Endothelial cell of umbilical vein (primary cell): ENCODE data around the gene PML. TPM values are rescaled to one million over a fixed set of nuclear protein-coding genes. Genes with fewer than 3 reads are reported as not detected.

ENCODE experiments used
- BruUV-seq: library from RNA; stranded (reverse); fragments of 400-500 nt; replicated peaks from 2 replicates; lab custom pipeline; 2021; lab: Mats Ljungman, UMichigan
- CTCF ChIA-PET: fragments of 300-600, 350-600 bp; sonication (Branson Sonifier 250); formaldehyde crosslinking; loops from one replicate; lab custom pipeline; 2021; ENCODE audit warnings: antibody characterized with exemption, inconsistent platforms; lab: Charles Lee
- POLR2A ChIA-PET: fragments of 300-600, 350-600 bp; sonication (Branson Sonifier 250); formaldehyde crosslinking; loops from one replicate; lab custom pipeline; 2021; ENCODE audit warnings: antibody characterized with exemption, inconsistent platforms; lab: Charles Lee
- DNase-seq: peaks from one replicate; pipeline ENCODE4 v3.0.0-alpha.2; 2011; ENCODE audit warnings: low read depth, low spot score
- FAIRE-seq: peaks from 2 replicates; lab custom pipeline; 2011; peaks lifted over from hg19 to GRCh38; lab: Jason Lieb, UNC
- H2AFZ ChIP-seq: 2 replicates; pipeline ENCODE4 v1.6.0; 2012; ENCODE audit warnings: low read depth, low read length, control low read depth, inconsistent platforms
- H3K27ac ChIP-seq: 2 replicates; pipeline ENCODE4 v1.5.1; 2011; ENCODE audit warnings: low read depth, mild to moderate bottlenecking, control low read depth, low read length, moderate library complexity; ENCODE audit not compliant: insufficient read depth
- H3K27me3 ChIP-seq, 2 experiments: 2 replicates each; pipeline versions ENCODE4 v1.6.0 to v1.6.1; 2011; ENCODE audit warnings: low read length in 2 of 2, mixed read lengths in 1 of 2; ENCODE audit not compliant: control insufficient read depth in 2 of 2, insufficient read depth in 2 of 2
- H3K36me3 ChIP-seq, 2 experiments: 2 replicates in 1 of 2; 3 replicates in 1 of 2; pipeline ENCODE4 v1.5.1; 2011; ENCODE audit warnings: low read length in 2 of 2, mild to moderate bottlenecking in 1 of 2, moderate library complexity in 1 of 2; ENCODE audit not compliant: control insufficient read depth in 2 of 2, insufficient read depth in 2 of 2; ENCODE audit errors: extremely low read depth in 1 of 2
- H3K4me1 ChIP-seq: 3 replicates; pipeline ENCODE4 v1.5.1; 2011; ENCODE audit warnings: mild to moderate bottlenecking, low read length; ENCODE audit not compliant: control insufficient read depth, insufficient read depth; ENCODE audit errors: extremely low read depth
- H3K4me2 ChIP-seq: 2 replicates; pipeline ENCODE4 v1.6.1; 2011; ENCODE audit warnings: low read length, control low read depth, mixed read lengths; ENCODE audit not compliant: insufficient read depth
- H3K4me3 ChIP-seq, 3 experiments: fragments of 200-600 bp in 1 of 3; sonication (generic), shearing (Covaris generic) in 1 of 3; replicated peaks in 1 of 3; 2 replicates each; pipeline ENCODE4 v1.5.1; 2011 to 2016; ENCODE audit warnings: control low read depth in 3 of 3, low read length in 3 of 3, mild to moderate bottlenecking in 2 of 3, inconsistent platforms in 1 of 3, low read depth in 1 of 3, moderate library complexity in 1 of 3; ENCODE audit not compliant: insufficient read depth in 1 of 3
- H3K79me2 ChIP-seq: 2 replicates; pipeline ENCODE4 v1.6.0; 2012; ENCODE audit warnings: low read length, inconsistent platforms; ENCODE audit not compliant: control insufficient read depth, insufficient read depth
- H3K9ac ChIP-seq: replicated peaks from 2 replicates; pipeline ENCODE3; 2011; ENCODE audit warnings: low read length, control low read depth; ENCODE audit not compliant: insufficient read depth; ENCODE audit errors: extremely low read depth
- H3K9me1 ChIP-seq: replicated peaks from 3 replicates; pipeline ENCODE4 v1.6.0; 2011; ENCODE audit warnings: mild to moderate bottlenecking, low read length; ENCODE audit not compliant: control insufficient read depth, insufficient read depth; ENCODE audit errors: extremely low read depth
- H3K9me3 ChIP-seq: replicated peaks from 2 replicates; pipeline ENCODE4 v1.5.1; 2012; ENCODE audit warnings: low read length, inconsistent platforms; ENCODE audit not compliant: control insufficient read depth, insufficient read depth
- H4K20me1 ChIP-seq: replicated peaks from 2 replicates; pipeline ENCODE3; 2011; ENCODE audit warnings: mild to moderate bottlenecking, low read length; ENCODE audit not compliant: control insufficient read depth, insufficient read depth; ENCODE audit errors: extremely low read depth
- EZH2 ChIP-seq: IDR thresholded peaks from 2 replicates; pipeline ENCODE4 v1.6.1; 2012; ENCODE audit warnings: borderline replicate concordance, low read depth, mild to moderate bottlenecking, moderate library complexity, low read length, inconsistent platforms; ENCODE audit not compliant: severe bottlenecking
- FOS ChIP-seq: IDR thresholded peaks from 2 replicates; pipeline ENCODE4 v1.6.1; 2011; ENCODE audit warnings: mild to moderate bottlenecking, low read length, moderate library complexity, borderline replicate concordance; ENCODE audit not compliant: insufficient read depth
- GATA2 ChIP-seq: IDR thresholded peaks from 2 replicates; pipeline ENCODE4 v1.7.0; 2011; ENCODE audit warnings: low read depth, mild to moderate bottlenecking, moderate library complexity, mixed read lengths, low read length; ENCODE audit not compliant: insufficient read length, insufficient read depth
- JUN ChIP-seq: IDR thresholded peaks from 2 replicates; pipeline ENCODE4 v1.6.1; 2011; ENCODE audit warnings: borderline replicate concordance, low read depth; ENCODE audit not compliant: insufficient read length, insufficient read depth
- MYC ChIP-seq: IDR thresholded peaks from one replicate; pipeline ENCODE4 v1.6.1; 2011; ENCODE audit warnings: mild to moderate bottlenecking, low read depth, low read length
- POLR2A ChIP-seq: IDR thresholded peaks from 2 replicates; pipeline ENCODE4 v1.6.1; 2012; ENCODE audit warnings: low read depth, mild to moderate bottlenecking, control low read depth, low read length
- POLR2AphosphoS5 ChIP-seq: IDR thresholded peaks from 2 replicates; pipeline ENCODE4 v1.6.1; 2012; ENCODE audit warnings: low read depth, mild to moderate bottlenecking, control low read depth, low read length, moderate library complexity; ENCODE audit not compliant: insufficient read depth
- dilution Hi-C: fragments of 300-500 bp; cut with MboI; formaldehyde crosslinking; loops from one replicate; pipeline ENCODE4 v1.15.0; 2019; ENCODE audit warnings: low sequenced_read_pairs; ENCODE audit not compliant: extremely low pct_ligation_motif_present
- intact Hi-C: fragments of 100-400 bp; cut with micrococcal nuclease; formaldehyde crosslinking; loops from one replicate; pipeline ENCODE4 v1.10.0; 2022
- polyA plus RNA-seq, 4 experiments: library from polyadenylated mRNA; depleted of rRNA in 3 of 4; stranded (reverse) in 3 of 4; unstranded in 1 of 4; fragments of >200 nt; gene quantifications; 2 replicates each; pipeline versions ENCODE4 v1.2.1 to v1.2.3, GENCODE V29; 2011 to 2012; ENCODE audit warnings: missing spikeins in 1 of 4
- total RNA-seq: library from RNA; stranded (reverse); gene quantifications from 2 replicates; pipeline ENCODE4 v1.2.3, GENCODE V29; 2021
- TF ChIP-seq, protein P1 (sequence below): IDR thresholded peaks from 2 replicates; pipeline ENCODE4 v1.6.1; 2011; ENCODE audit not compliant: insufficient read depth, insufficient read length
- TF ChIP-seq, protein P2 (sequence below), 2 donors: IDR thresholded peaks; 1 replicate in 1 of 2; 2 replicates in 1 of 2; pipeline ENCODE4 v1.5.1; 2011; ENCODE audit warnings: low read length in 2 of 2, mild to moderate bottlenecking in 2 of 2, moderate library complexity in 2 of 2, control low read depth in 1 of 2, inconsistent platforms in 1 of 2, low read depth in 1 of 2; ENCODE audit not compliant: insufficient read depth in 1 of 2; ENCODE audit errors: extremely low read depth in 1 of 2

PML gene
- total and polyA plus RNA-seq, 2 donors (not counting 3 experiments of a cell fraction or from before 2014, with no cell fraction given) = 30.4 to 79.6 TPM

DNA sequence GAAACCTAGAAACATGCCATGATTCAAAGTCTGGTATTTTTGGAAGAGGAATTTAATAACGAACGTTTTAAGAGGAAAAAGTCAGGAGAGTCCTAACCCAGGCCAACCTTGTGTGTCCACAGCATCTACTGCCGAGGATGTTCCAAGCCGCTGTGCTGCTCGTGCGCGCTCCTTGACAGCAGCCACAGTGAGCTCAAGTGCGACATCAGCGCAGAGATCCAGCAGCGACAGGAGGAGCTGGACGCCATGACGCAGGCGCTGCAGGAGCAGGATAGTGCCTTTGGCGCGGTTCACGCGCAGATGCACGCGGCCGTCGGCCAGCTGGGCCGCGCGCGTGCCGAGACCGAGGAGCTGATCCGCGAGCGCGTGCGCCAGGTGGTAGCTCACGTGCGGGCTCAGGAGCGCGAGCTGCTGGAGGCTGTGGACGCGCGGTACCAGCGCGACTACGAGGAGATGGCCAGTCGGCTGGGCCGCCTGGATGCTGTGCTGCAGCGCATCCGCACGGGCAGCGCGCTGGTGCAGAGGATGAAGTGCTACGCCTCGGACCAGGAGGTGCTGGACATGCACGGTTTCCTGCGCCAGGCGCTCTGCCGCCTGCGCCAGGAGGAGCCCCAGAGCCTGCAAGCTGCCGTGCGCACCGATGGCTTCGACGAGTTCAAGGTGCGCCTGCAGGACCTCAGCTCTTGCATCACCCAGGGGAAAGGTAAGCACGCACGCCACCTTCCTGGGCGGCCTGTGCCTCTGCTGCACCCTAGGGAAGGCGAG lies 28.4 kb downstream of the PML start:
- Histone ChIP-seq H3K9ac (no peak overlapping the region), H3K4me3 (no peak overlapping the region), H3K27ac (no peak overlapping the region), H3K9me1 (no peaks in the 10 kb centered on the region), H3K4me1 (peaks cover 22% of the 10 kb centered on the region), H4K20me1 (no peaks in the 10 kb centered on the region), H2AFZ (no peak overlapping the region), H3K9me3 (no peaks in the 10 kb centered on the region), H3K79me2 (peaks cover 47% of the 10 kb centered on the region), H3K27me3 (no peaks in the 10 kb centered on the region), H3K4me2 (no peak overlapping the region), H3K36me3 (peaks cover 6 to 25% of the 10 kb centered on the region in 2 experiments)
- intact Hi-C loops (no loop called here), dilution Hi-C loops (no loop called here)
- TF ChIP-seq JUN (no peak), EZH2 (no peak), GATA2 (no peak), MYC (no peak), FOS (no peak), POLR2A (no peak), POLR2AphosphoS5 (no peak)
- TF ChIP-seq, protein P1, sequence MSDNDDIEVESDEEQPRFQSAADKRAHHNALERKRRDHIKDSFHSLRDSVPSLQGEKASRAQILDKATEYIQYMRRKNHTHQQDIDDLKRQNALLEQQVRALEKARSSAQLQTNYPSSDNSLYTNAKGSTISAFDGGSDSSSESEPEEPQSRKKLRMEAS = no peak
- TF ChIP-seq, protein P2, sequence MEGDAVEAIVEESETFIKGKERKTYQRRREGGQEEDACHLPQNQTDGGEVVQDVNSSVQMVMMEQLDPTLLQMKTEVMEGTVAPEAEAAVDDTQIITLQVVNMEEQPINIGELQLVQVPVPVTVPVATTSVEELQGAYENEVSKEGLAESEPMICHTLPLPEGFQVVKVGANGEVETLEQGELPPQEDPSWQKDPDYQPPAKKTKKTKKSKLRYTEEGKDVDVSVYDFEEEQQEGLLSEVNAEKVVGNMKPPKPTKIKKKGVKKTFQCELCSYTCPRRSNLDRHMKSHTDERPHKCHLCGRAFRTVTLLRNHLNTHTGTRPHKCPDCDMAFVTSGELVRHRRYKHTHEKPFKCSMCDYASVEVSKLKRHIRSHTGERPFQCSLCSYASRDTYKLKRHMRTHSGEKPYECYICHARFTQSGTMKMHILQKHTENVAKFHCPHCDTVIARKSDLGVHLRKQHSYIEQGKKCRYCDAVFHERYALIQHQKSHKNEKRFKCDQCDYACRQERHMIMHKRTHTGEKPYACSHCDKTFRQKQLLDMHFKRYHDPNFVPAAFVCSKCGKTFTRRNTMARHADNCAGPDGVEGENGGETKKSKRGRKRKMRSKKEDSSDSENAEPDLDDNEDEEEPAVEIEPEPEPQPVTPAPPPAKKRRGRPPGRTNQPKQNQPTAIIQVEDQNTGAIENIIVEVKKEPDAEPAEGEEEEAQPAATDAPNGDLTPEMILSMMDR (IDR thresholded peaks at IDR 0.05; ENCODE audit: extremely low read depth in 1 of 2, insufficient read depth in 1 of 2, low read depth in 1 of 2, low read length in 2 of 2) = no peak
- DNase-seq (no peak), FAIRE-seq (no peak)
- CTCF ChIA-PET = interaction anchor here (0.9 to 1.8 kb wide), 4 partner anchors 11 to 25 kb away, joined by 3 to 9 read pairs (median 3); no protein-coding TSS in a partner anchor
- BruUV-seq = no TSS peak
- POLR2A ChIA-PET = no interaction called here
